Upper lobe of right lung (tissue), 1 donor: Measurements from ENCODE around the gene GPC5. TPM values are rescaled to one million over a fixed set of nuclear protein-coding genes. Genes with fewer than 3 reads are reported as not detected.

ENCODE experiments used
- ATAC-seq: fragments of 200-7000 bp; cut with Tn5 transposase; one replicate; pipeline ENCODE4 v1.9.1; 2020; ENCODE audit warnings: mild to moderate bottlenecking, moderate library complexity
- DNase-seq: peaks from one replicate; pipeline ENCODE4 v3.0.0-alpha.2; 2020
- H3K27ac ChIP-seq: fragments of 200-600 bp; one replicate; pipeline ENCODE4 v1.8.0; 2022
- H3K27me3 ChIP-seq: fragments of 200-600 bp; one replicate; pipeline ENCODE4 v1.8.0; 2022; ENCODE audit warnings: mild to moderate bottlenecking
- H3K36me3 ChIP-seq: fragments of 200-600 bp; one replicate; pipeline ENCODE4 v1.8.0; 2022
- H3K4me1 ChIP-seq: fragments of 200-600 bp; one replicate; pipeline ENCODE4 v1.8.0; 2022
- H3K4me3 ChIP-seq: fragments of 200-600 bp; one replicate; pipeline ENCODE4 v1.8.0; 2022; ENCODE audit warnings: mild to moderate bottlenecking
- H3K9me3 ChIP-seq: fragments of 200-600 bp; one replicate; pipeline ENCODE4 v1.8.0; 2022
- CTCF ChIP-seq: fragments of 200-600 bp; IDR thresholded peaks from one replicate; pipeline ENCODE4 v1.8.0; 2022; ENCODE audit warnings: antibody characterized with exemption
- intact Hi-C: fragments of 100-400 bp; cut with DNase I; formaldehyde crosslinking; loops from one replicate; pipeline ENCODE4 v1.11.0; 2022
- total RNA-seq: library from RNA; stranded (reverse); fragmentation: NEBNext Ultra II Directional; extraction: Animal tissue kit (Norgen Biotek cat#: 25700); gene quantifications from one replicate; pipeline ENCODE4 v1.2.1, GENCODE V29; 2021
- donor health status: DM: no; HTN: yes; CAD: no; lungs with severe emphysema.

Gene GPC5
- total RNA-seq, 1 donor from 2014 or later, result 8.1 TPM

- Histone ChIP-seq H3K9me3 (no peaks in the 10 kb centered on the region), H3K4me3 (no peak overlapping the region), H3K27me3 (no peaks in the 10 kb centered on the region), H3K4me1 (no peaks in the 10 kb centered on the region), H3K36me3 (no peaks in the 10 kb centered on the region), H3K27ac (no peak overlapping the region)
- ATAC-seq, result peak; percentile 37
- TF ChIP-seq CTCF, result no peak
- DNase-seq, result no peak
- intact Hi-C loops, result no loop called here
These were observed 193.9 kb downstream of the GPC5 start for GRCh38 chr13:91592056-91593014.

GRCh38 chr13:91593456-91593855 lies 195.0 kb downstream of the GPC5 start:
- ATAC-seq (no peak), DNase-seq (no peak)
- no peaks in the 10 kb centered on the region for H3K9me3 ChIP-seq
- no peak for TF ChIP-seq CTCF
- H3K4me1 ChIP-seq, result no peaks in the 10 kb centered on the region
- H3K27ac ChIP-seq, result no peak overlapping the region
- H3K36me3 ChIP-seq, result no peaks in the 10 kb centered on the region
- intact Hi-C loops, result no loop called here
- H3K27me3 ChIP-seq, result no peaks in the 10 kb centered on the region
- H3K4me3 ChIP-seq, result no peak overlapping the region

- H3K9me3 ChIP-seq, result no peaks in the 10 kb centered on the region
- H3K36me3 ChIP-seq, result no peaks in the 10 kb centered on the region
- no peaks in the 10 kb centered on the region for H3K4me1 ChIP-seq
- intact Hi-C loops, result no loop called here
- H3K27ac ChIP-seq, result no peak overlapping the region
- TF ChIP-seq CTCF, result no peak
- no peak overlapping the region for H3K4me3 ChIP-seq
- no peak for DNase-seq
- no peaks in the 10 kb centered on the region for H3K27me3 ChIP-seq
- no peak for ATAC-seq
These were observed 195.6 kb downstream of the GPC5 start for GRCh38 chr13:91594061-91594460.

- intact Hi-C loops, result no loop called here
These were observed 197.3 kb downstream of the GPC5 start for GRCh38 chr13:91595677-91596076.

GRCh38 chr13:91596842-91597241 lies 198.4 kb downstream of the GPC5 start:
- Histone ChIP-seq H3K4me3 (no peak overlapping the region), H3K27me3 (no peaks in the 10 kb centered on the region), H3K4me1 (no peaks in the 10 kb centered on the region), H3K36me3 (no peaks in the 10 kb centered on the region), H3K27ac (no peak overlapping the region), H3K9me3 (no peaks in the 10 kb centered on the region)
- ATAC-seq, result no peak
- intact Hi-C loops, result no loop called here
- TF ChIP-seq CTCF, result no peak
- no peak for DNase-seq

More at GRCh38 chr13:91595677-91596076, 197.3 kb downstream of the GPC5 start:
- Histone ChIP-seq H3K9me3 (no peaks in the 10 kb centered on the region), H3K27me3 (no peaks in the 10 kb centered on the region), H3K36me3 (no peaks in the 10 kb centered on the region), H3K27ac (no peak overlapping the region), H3K4me3 (no peak overlapping the region), H3K4me1 (no peaks in the 10 kb centered on the region)
- DNase-seq (no peak), ATAC-seq (no peak)
- no peak for TF ChIP-seq CTCF
